Mesenchymal stem cell (in vitro differentiated cells and primary cell): Measurements from ENCODE around the gene SHANK2.
"Not testable (repeated sequence)": the region's sequence is repeated elsewhere in the genome, so short reads cannot be mapped to it uniquely, and the experiment has no call there.

ENCODE experiments used
- DNase-seq: peaks from one replicate; pipeline ENCODE4 v3.0.0-alpha.2; 2013
- H2AFZ ChIP-seq: one replicate; pipeline ENCODE4 v1.6.1; 2013; ENCODE audit warnings: low read depth, mild to moderate bottlenecking, control low read depth, inconsistent platforms, low read length, moderate library complexity
- H2AK5ac ChIP-seq: 2 replicates; pipeline ENCODE4 v1.6.1; 2013; ENCODE audit warnings: low read length, moderate library complexity, mild to moderate bottlenecking, inconsistent platforms; ENCODE audit not compliant: severe bottlenecking
- H2BK120ac ChIP-seq: one replicate; pipeline ENCODE4 v1.6.1; 2013; ENCODE audit warnings: low read depth, mild to moderate bottlenecking, inconsistent platforms, low read length, moderate library complexity
- H2BK12ac ChIP-seq, 2 experiments: one replicate each; pipeline ENCODE4 v1.6.1; 2013; ENCODE audit warnings: inconsistent platforms in 2 of 2, low read length in 2 of 2, mild to moderate bottlenecking in 2 of 2, moderate library complexity in 2 of 2, control low read depth in 1 of 2
- H2BK15ac ChIP-seq: one replicate; pipeline ENCODE4 v1.6.1; 2013; ENCODE audit warnings: mild to moderate bottlenecking, low read depth, inconsistent platforms; ENCODE audit not compliant: poor library complexity, severe bottlenecking
- H2BK5ac ChIP-seq: 2 replicates; pipeline ENCODE4 v1.6.1; 2013; ENCODE audit warnings: low read depth, mild to moderate bottlenecking, low read length, control low read depth, inconsistent platforms; ENCODE audit not compliant: poor library complexity, severe bottlenecking
- H3K14ac ChIP-seq, 2 experiments: one replicate each; pipeline ENCODE4 v1.6.1; 2013; ENCODE audit warnings: inconsistent platforms in 2 of 2, low read length in 2 of 2, control low read depth in 1 of 2, mild to moderate bottlenecking in 1 of 2, moderate library complexity in 1 of 2
- H3K18ac ChIP-seq, 2 experiments: one replicate each; pipeline ENCODE4 v1.6.1; 2013; ENCODE audit warnings: inconsistent platforms in 2 of 2, low read length in 2 of 2, control low read depth in 1 of 2, low read depth in 1 of 2, mild to moderate bottlenecking in 1 of 2
- H3K23ac ChIP-seq, 2 experiments: one replicate each; pipeline ENCODE4 v1.6.1; 2013; ENCODE audit warnings: inconsistent platforms in 2 of 2, low read length in 2 of 2, mild to moderate bottlenecking in 2 of 2, moderate library complexity in 2 of 2, control low read depth in 1 of 2
- H3K27ac ChIP-seq: 2 replicates; pipeline ENCODE4 v1.5.1; 2013; ENCODE audit warnings: mild to moderate bottlenecking, moderate library complexity, low read length, control low read depth, inconsistent platforms; ENCODE audit not compliant: poor library complexity, severe bottlenecking
- H3K27me3 ChIP-seq, 2 experiments: 2 replicates each; pipeline versions ENCODE4 v1.6.1 to v1.7.0; 2013; ENCODE audit warnings: low read length in 2 of 2, mild to moderate bottlenecking in 2 of 2, moderate library complexity in 2 of 2, control low read depth in 1 of 2, inconsistent platforms in 1 of 2; ENCODE audit not compliant: control insufficient read depth in 1 of 2, insufficient read depth in 1 of 2
- H3K36me3 ChIP-seq, 2 experiments: 2 replicates each; pipeline versions ENCODE4 v1.6.1 to v1.7.0; 2013; ENCODE audit warnings: low read length in 2 of 2, control low read depth in 1 of 2, inconsistent platforms in 1 of 2, low read depth in 1 of 2, mild to moderate bottlenecking in 1 of 2; ENCODE audit not compliant: insufficient read depth in 2 of 2, control insufficient read depth in 1 of 2
- H3K4ac ChIP-seq, 2 experiments: one replicate each; pipeline ENCODE4 v1.6.1; 2013; ENCODE audit warnings: inconsistent platforms in 2 of 2, low read length in 2 of 2, mild to moderate bottlenecking in 2 of 2, moderate library complexity in 2 of 2, control low read depth in 1 of 2, low read depth in 1 of 2
- H3K4me1 ChIP-seq: 2 replicates; pipeline ENCODE4 v1.6.1; 2013; ENCODE audit warnings: low read depth, low read length, control low read depth; ENCODE audit not compliant: control insufficient read depth, insufficient read depth
- H3K4me2 ChIP-seq: 2 replicates; pipeline ENCODE4 v1.6.1; 2013; ENCODE audit warnings: low read length, mild to moderate bottlenecking, inconsistent platforms; ENCODE audit not compliant: poor library complexity, severe bottlenecking
- H3K4me3 ChIP-seq, 2 experiments: 2 replicates each; pipeline versions ENCODE4 v1.5.1 to v1.7.0; 2013; ENCODE audit warnings: low read length in 2 of 2, mild to moderate bottlenecking in 2 of 2, control low read depth in 1 of 2, low read depth in 1 of 2; ENCODE audit not compliant: insufficient read depth in 1 of 2
- H3K79me1 ChIP-seq: replicated peaks from 2 replicates; pipeline ENCODE4 v1.6.1; 2013; ENCODE audit warnings: mild to moderate bottlenecking, control low read depth, low read length, inconsistent platforms; ENCODE audit not compliant: poor library complexity, severe bottlenecking
- H3K9ac ChIP-seq: 2 replicates; pipeline ENCODE4 v1.7.0; 2013; ENCODE audit warnings: mild to moderate bottlenecking, low read length, moderate library complexity
- H3K9me3 ChIP-seq: 2 replicates; pipeline ENCODE4 v1.7.0; 2013; ENCODE audit warnings: mild to moderate bottlenecking, low read length; ENCODE audit not compliant: control insufficient read depth
- H4K8ac ChIP-seq: one replicate; pipeline ENCODE4 v1.6.1; 2013; ENCODE audit warnings: inconsistent platforms, mild to moderate bottlenecking, low read length, moderate library complexity
- H4K91ac ChIP-seq: one replicate; pipeline ENCODE4 v1.6.1; 2013; ENCODE audit warnings: mild to moderate bottlenecking, low read length, inconsistent platforms
- WGBS: methylation state at CpG from one replicate; pipeline ENCODE4 v1.1.7; 2013; ENCODE audit warnings: mixed read lengths; 5-methylcytosine and 5-hydroxymethylcytosine counted together

Gene SHANK2

GRCh38 chr11:71237853-71238252 lies 14.5 kb downstream of the SHANK2 start:
- Histone ChIP-seq H2AFZ (no peak overlapping the region), H3K23ac (no peak overlapping the region), H2BK5ac (no peak overlapping the region), H3K14ac (no peak overlapping the region), H4K91ac (no peak overlapping the region), H3K4me2 (no peak overlapping the region), H3K4me3 (no peak overlapping the region), H3K9me3 (no peaks in the 10 kb centered on the region), H4K8ac (no peak overlapping the region), H3K18ac (no peak overlapping the region), H3K27me3 (no peaks in the 10 kb centered on the region), H2BK12ac (no peak overlapping the region), H3K27ac (no peak overlapping the region), H3K4ac (no peak overlapping the region), H2BK120ac (no peak overlapping the region), H3K36me3 (peaks cover 2 to 14% of the 10 kb centered on the region in 2 experiments), H3K79me1 (peaks cover 16% of the 10 kb centered on the region), H2BK15ac (no peak overlapping the region), H3K4me1 (peaks cover 18% of the 10 kb centered on the region), H2AK5ac (no peak overlapping the region), H3K9ac (no peak overlapping the region)
- 74% methylated on average over 6 of the region's 6 CpGs for WGBS
- DNase-seq, result no peak

GRCh38 chr11:71236836-71237475 lies 15.4 kb downstream of the SHANK2 start:
- H4K8ac ChIP-seq, result no peak overlapping the region
- H3K14ac ChIP-seq, result no peak overlapping the region
- WGBS, result 89% methylated on average over 12 of the region's 12 CpGs
- H3K9ac ChIP-seq, result no peak overlapping the region
- peaks cover 18% of the 10 kb centered on the region for H3K4me1 ChIP-seq
- H3K23ac ChIP-seq, result no peak overlapping the region
- H3K9me3 ChIP-seq, result no peaks in the 10 kb centered on the region
- no peaks in the 10 kb centered on the region for H3K27me3 ChIP-seq
- no peak overlapping the region for H3K4me2 ChIP-seq
- H2BK5ac ChIP-seq, result no peak overlapping the region
- peaks cover 15% of the 10 kb centered on the region for H3K79me1 ChIP-seq
- no peak overlapping the region for H2AK5ac ChIP-seq
- no peak overlapping the region for H2BK12ac ChIP-seq
- H3K18ac ChIP-seq, result no peak overlapping the region
- no peak overlapping the region for H3K4ac ChIP-seq
- no peak overlapping the region for H2BK15ac ChIP-seq
- no peak for DNase-seq
- H2AFZ ChIP-seq, result no peak overlapping the region
- no peak overlapping the region for H3K27ac ChIP-seq
- H3K36me3 ChIP-seq, result peaks cover 2 to 14% of the 10 kb centered on the region in 2 experiments
- H3K4me3 ChIP-seq, result no peak overlapping the region
- no peak overlapping the region for H4K91ac ChIP-seq
- no peak overlapping the region for H2BK120ac ChIP-seq

- Histone ChIP-seq H2BK15ac (no peak overlapping the region), H2BK12ac (no peak overlapping the region), H3K23ac (peak overlapping the region in 1 of 2 experiments; percentile 53), H2AFZ (no peak overlapping the region), H3K4ac (no peak overlapping the region), H3K14ac (no peak overlapping the region), H3K9ac (no peak overlapping the region), H2BK120ac (no peak overlapping the region), H2AK5ac (no peak overlapping the region), H3K36me3 (peaks cover 2 to 14% of the 10 kb centered on the region in 2 experiments), H3K27me3 (no peaks in the 10 kb centered on the region), H3K18ac (no peak overlapping the region), H3K27ac (no peak overlapping the region), H3K79me1 (peaks cover 15% of the 10 kb centered on the region), H4K91ac (no peak overlapping the region), H4K8ac (no peak overlapping the region), H3K4me1 (peaks cover 11% of the 10 kb centered on the region), H3K4me3 (no peak overlapping the region), H2BK5ac (no peak overlapping the region), H3K4me2 (no peak overlapping the region), H3K9me3 (no peaks in the 10 kb centered on the region)
- DNase-seq, result no peak
- WGBS, result 94% methylated on average over 8 of the region's 8 CpGs
Measured at GRCh38 chr11:71235719-71236118, 16.7 kb downstream of the SHANK2 start.

GRCh38 chr11:71233896-71234852 lies 18.2 kb downstream of the SHANK2 start:
- not testable (repeated sequence) for H3K4me3 ChIP-seq, H3K4me1 ChIP-seq, H3K23ac ChIP-seq, H2BK120ac ChIP-seq, H3K27me3 ChIP-seq, H3K18ac ChIP-seq, H2BK15ac ChIP-seq, H3K14ac ChIP-seq, H4K91ac ChIP-seq, H3K4ac ChIP-seq, H2AK5ac ChIP-seq, H4K8ac ChIP-seq, H2AFZ ChIP-seq, H3K4me2 ChIP-seq, H2BK12ac ChIP-seq, H3K9me3 ChIP-seq, H2BK5ac ChIP-seq, H3K27ac ChIP-seq, H3K9ac ChIP-seq
- Histone ChIP-seq H3K36me3 (peaks cover 2 to 11% of the 10 kb centered on the region in 2 experiments), H3K79me1 (peaks cover 12% of the 10 kb centered on the region)
- WGBS, result 82% methylated on average over 19 of the region's 22 CpGs
- DNase-seq, result peak; percentile 80
